Measurements from ENCODE around the gene HDHD5.

The HDHD5 gene

GRCh38 chr22:17120281-17120680, 38.8 kb downstream of the HDHD5 start:
- peak; percentile 32 for DNase-seq (ENCODE audit: low read depth)

- DNase-seq (ENCODE audit: low read depth): no peak
Measured at GRCh38 chr22:17119481-17120202, 39.4 kb downstream of the HDHD5 start.

DNA sequence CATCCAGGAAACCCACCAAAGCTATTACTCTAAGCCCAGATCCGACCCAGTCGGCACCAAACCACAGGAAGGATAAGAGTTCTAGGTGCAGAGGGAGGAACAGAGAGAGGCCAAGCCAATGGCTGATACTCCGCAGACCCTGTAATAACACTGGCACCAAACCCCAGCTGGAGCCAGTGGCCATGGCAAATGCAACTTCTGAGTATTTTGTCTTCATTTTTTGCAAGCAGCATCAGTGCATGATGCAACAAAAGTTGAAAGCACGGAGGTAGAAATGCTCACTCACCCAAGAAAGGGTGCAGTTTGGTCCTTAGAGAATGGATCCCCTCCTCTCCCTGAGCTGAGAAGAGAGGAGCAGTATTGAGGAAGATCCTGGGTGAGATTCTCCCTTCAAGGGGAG, 40.7 kb downstream of the HDHD5 start:
- no peak for DNase-seq (ENCODE audit: low read depth)

DNA sequence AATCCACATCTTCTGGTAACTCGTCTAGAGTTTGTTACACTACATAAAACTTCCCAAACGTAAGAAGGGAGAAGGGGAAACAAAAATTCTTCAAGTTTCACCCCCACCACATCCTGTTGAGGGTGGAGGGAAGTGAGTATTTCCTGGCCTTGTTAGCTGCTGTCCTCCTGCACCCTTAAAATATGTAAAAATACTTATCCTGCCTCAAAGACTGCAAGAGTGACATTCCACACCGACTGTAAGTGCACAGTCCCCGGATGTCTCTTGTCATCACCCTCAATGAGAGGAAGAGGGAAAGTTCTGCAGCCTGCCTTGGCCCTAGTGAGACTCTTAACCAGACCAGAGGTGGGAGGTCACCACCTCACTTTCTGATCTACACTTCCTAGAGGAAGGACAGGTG, 41.2 kb downstream of the HDHD5 start:
- no peak for DNase-seq (ENCODE audit: low read depth)

DNA sequence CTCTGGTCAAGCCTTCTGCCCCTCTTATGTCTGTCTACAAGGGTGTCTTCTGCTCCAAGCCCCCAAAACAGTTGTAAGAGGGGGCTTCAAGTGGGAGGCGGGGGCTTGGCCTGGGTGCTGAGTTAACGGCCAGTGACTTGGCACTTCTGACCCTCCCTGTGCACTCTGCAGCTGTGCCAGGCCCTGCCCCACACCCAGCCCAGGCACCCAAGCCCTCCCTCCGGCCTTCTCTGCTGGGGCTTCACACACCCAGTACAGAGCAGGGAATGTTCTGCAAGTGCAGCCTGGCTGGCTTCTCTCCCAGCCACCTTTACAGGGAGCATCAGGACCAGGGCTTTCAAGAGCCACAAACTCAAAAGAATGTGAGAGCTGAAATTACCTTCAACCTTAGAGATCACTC, 41.7 kb downstream of the HDHD5 start:
- no peak for DNase-seq (ENCODE audit: low read depth)

DNA sequence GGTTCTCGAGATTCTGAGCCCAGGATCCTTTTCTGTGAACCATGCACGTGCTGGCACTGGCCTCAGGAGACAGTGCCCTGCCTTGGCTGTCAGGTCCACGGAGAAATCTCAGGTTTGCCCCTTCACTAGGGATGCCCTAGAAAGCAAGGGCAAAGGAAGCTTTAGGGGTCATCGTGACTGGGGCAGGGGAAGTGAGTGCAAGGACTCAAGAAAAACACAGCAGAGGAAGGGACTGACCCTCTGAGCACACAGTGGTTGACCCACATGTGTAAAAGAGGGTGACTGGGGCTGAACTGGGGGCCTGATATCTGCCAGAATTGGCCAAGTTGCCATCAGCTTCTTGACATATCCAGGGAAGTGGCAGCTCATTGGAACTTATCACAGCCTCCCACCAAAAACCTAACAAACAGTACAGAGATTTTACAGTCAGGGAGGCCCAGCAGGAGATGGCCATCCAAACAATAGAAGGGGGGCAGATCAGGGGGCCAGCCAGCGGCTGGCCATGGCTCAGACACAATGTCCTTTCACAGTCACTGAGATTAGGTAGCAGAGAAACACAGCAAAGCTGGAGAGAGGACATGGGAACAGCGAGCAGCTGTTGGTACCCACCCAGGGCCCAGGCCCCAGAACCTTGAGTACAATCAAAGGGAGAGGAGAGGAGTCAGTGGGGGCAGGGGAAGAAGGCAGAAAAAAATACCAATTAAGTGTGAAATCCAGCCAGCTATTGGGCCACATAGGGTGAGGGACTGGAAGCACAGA, 42.3 kb downstream of the HDHD5 start:
- DNase-seq (ENCODE audit: low read depth): no peak

- no peak for DNase-seq (ENCODE audit: low read depth)
Measured at GRCh38 chr22:17115945-17116565, 43.0 kb downstream of the HDHD5 start.

- no peak for DNase-seq (ENCODE audit: low read depth)
Measured at GRCh38 chr22:17115236-17115635, 43.8 kb downstream of the HDHD5 start.

DNA sequence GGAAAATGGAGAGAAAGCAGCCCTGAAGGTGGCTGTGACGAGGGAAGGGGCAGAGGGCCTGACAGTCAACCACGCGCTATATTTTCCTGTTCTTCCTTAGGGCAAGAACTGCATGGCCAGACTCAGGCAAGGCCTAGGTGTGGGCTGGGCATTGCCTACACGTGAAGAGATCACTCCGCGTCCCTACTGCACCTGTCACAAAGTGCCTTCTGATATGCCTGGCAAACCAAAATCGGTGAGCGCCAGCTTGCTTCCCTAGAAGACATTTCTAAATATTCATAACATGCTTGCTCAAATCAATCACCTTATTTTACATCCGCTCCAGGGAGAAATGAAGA, 44.2 kb downstream of the HDHD5 start:
- no peak for DNase-seq (ENCODE audit: low read depth)

DNA sequence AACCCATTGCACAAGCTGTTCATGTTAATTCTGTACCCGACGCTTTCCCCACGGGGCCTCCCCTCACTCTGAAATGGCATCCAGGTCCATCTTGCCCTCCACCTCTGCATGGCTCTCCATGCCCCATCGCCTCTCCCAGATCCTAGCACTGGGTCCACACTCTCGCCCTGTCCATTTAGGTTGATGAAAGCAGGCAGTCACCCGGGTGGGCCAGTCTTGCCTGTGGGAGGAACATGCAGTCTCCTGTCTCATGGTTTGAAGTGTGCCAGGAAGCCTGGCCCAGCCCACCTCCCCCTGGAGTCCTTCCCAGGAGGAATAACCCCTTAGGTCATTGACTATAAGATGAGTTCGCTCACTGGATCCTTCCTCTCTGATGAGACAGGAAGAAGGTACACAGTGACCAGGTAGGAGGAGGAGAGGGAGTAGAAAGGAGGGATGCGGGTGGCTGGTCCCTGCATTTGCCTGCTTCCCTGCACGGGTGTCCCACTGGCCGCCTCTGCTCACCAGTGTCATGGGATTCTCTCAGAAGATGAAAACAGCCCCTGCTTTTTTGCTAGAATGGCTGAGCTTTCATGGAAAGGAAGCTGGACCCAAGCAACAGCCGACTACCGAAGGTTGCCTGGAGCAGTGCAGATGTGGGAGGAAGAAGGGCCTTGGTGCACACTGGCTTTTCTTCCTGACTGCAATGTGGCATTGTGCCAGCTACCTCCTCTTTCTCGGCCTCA, 44.7 kb downstream of the HDHD5 start:
- no peak for DNase-seq (ENCODE audit: low read depth)

DNA sequence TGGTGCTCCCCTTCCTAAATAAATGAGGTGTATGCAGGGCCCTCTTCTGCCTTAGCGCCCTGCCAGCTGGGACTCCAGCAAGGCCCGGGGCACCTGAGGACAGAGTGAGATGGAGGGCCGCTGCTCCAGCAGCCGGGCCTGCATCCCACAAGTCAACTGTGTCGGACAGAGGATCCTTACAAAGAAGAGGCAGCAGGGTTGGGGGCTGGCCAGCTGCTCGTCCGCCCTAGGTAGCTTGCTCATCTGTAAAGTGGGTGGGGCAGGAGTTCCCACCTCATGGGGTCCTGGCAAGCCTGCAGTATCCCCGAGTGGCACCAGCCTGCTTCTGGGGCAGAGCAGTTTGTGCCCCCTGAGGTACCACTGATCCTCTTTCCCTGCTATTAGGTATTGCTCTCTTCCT, 45.5 kb downstream of the HDHD5 start:
- no peak for DNase-seq (ENCODE audit: low read depth)

DNA sequence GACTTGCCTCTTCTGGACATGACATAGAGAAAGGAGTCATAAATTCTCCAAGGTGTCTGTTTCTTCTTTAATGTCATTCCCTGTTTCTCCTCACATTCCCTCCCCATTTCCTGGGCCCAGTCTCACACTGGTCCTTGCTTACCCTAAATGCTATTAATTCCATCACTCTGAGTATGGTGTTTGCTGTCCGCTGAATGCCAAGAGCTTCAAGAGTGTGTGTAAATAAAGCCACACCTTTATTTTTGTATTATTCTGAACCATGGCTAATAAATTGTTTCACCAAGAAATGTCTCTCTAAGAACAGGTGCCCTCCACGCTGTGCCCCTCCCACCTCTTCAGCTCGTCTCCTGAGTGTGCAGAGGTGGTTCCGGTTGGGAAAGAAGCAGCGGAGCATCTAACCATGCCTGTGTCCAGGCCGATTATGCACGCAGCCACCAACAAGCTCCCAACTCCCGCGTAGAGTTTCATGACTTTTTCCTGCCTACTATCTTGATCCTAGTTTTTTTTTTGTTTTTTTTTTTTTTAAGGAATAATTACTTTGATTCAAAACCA, 46.5 kb downstream of the HDHD5 start:
- DNase-seq (ENCODE audit: low read depth): no peak

DNA sequence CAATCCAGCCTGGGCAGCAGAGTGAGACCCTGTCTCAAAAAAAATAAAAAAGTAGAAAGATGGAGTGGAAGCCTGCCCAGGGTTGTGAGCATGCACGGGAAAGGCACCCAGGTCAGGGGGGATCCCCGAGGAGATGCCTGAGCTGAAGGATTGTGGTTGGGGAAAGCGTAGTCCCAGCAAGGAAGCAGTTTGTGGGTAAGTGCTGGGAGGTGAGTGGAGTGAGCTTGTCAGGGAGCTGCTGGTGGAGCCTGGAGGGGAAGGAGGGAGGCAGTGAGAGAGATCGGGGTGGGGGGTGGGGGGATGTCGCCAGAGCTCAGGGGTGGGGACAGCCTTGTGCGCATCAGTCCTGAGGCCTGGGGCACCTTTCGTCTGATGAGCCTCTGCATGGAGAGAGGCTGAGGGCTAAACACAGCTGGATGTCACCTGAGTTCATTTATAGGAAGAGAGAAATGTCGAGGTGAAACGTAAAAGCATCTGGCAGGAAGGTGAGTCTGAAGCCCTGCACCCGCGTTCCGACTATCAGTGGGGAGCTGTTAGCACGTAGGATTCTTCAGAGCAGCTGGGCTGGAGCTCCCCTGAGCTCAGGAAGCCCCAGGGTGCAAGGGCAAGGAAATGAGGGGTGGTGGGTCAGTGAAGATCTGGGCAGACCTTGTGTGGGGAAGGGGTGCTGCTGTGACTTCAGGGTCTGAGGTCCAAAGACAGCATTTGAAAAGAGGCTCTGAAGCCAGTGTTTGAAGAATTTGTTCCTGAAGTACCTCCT, 48.1 kb downstream of the HDHD5 start:
- DNase-seq (ENCODE audit: low read depth): no peak

GRCh38 chr22:17109976-17110375, 49.1 kb downstream of the HDHD5 start:
- DNase-seq (ENCODE audit: low read depth): no peak

- no peak for DNase-seq (ENCODE audit: low read depth)
Measured at GRCh38 chr22:17109113-17109865, 49.8 kb downstream of the HDHD5 start.

DNA sequence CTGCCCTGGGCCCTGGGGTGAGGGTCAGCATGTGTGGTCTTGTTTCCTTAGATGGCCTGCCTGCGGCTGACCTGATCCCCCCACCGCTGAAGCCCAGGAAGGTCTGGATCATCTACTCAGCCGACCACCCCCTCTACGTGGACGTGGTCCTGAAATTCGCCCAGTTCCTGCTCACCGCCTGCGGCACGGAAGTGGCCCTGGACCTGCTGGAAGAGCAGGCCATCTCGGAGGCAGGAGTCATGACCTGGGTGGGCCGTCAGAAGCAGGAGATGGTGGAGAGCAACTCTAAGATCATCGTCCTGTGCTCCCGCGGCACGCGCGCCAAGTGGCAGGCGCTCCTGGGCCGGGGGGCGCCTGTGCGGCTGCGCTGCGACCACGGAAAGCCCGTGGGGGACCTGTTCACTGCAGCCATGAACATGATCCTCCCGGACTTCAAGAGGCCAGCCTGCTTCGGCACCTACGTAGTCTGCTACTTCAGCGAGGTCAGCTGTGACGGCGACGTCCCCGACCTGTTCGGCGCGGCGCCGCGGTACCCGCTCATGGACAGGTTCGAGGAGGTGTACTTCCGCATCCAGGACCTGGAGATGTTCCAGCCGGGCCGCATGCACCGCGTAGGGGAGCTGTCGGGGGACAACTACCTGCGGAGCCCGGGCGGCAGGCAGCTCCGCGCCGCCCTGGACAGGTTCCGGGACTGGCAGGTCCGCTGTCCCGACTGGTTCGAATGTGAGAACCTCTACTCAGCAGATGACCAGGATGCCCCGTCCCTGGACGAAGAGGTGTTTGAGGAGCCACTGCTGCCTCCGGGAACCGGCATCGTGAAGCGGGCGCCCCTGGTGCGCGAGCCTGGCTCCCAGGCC, 50.6 kb downstream of the HDHD5 start:
- DNase-seq (ENCODE audit: low read depth): no peak

GRCh38 chr22:17107547-17107810, 51.6 kb downstream of the HDHD5 start:
- no peak for DNase-seq (ENCODE audit: low read depth)

DNA sequence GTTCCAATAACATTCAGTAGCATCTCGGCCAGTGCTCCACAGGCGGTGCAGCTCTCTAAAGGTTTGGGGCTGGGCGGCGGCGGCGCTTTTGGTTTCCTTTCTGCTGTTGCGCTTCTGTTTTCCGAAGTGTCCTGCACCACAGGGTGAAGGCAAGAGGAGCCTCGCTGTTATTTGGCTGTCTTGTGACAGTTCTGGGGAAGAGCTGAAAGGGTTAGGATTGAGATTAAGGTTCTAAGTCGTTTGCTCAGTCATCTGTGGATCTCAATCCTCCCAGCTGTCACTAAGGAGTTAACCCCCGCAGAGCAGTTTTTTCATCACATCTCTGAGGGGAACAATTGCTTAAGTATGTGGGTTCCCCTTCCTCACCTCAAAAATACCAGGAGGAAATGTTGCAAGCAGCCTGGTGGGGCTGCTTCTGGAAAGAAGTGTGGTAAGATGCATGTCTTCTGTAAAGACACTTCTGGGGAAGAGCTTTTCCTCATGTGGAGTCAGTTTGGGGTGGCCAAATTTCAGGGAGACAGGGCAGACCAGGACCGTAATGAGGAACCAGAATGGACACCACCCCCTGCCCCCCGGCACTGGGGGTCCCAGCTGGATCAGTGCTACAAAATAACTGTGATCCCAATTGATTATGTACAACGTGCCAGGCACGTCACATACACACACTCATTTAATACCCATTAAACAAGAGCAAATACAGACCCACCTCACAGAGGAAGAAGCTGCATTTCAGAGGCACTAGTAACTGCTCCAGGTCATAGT, 52.1 kb downstream of the HDHD5 start:
- no peak for DNase-seq (ENCODE audit: low read depth)

DNA sequence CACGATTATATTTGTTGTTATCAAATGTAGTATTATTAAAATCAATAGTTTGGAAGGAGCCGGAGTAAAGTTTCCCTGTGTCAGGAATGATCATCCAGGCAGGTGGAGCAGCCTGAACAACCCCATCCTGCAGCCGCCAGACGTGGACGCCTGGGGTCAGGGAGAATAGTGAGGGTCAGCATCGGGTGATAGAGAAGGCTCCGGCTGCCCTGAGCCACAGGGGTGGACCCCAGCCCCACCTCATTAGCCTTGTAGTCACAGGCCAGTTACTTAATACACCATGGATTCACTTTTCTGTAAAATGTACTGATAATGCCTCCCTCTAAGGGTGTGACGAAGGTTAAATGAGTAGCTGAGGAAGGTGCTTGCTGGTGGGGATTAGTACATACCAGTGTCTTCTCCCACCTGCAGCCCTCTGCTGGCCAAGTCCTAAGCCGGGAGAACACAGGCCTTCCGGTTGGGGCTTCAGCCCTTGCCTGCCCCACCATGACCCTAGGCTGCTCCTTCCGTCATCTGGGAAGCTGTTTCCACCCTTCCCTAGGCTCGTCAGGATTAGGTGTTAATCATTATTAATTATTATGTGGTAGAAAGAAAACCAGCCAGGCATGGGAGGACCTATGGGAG, 52.8 kb downstream of the HDHD5 start:
- no peak for DNase-seq (ENCODE audit: low read depth)
